ENCODE data around the gene BRAT1. TPM values are rescaled to one million over a fixed set of nuclear protein-coding genes. Genes with fewer than 3 reads are reported as not detected.

Gene BRAT1

Small RNA genes lying within 50 kb of the gene (small RNA-seq; reads per million reads assigned to genes)
- gene MIR4648 (ENCODE audit: insufficient read depth): not detected
